PFSK-1 (cell line): Measurements from ENCODE around the gene ATP1B4.

Source experiments
- FOXP2 ChIP-seq: optimal IDR thresholded peaks from 2 replicates; pipeline ENCODE3; 2011; ENCODE audit warnings: borderline replicate concordance, control low read depth, inconsistent platforms; ENCODE audit not compliant: insufficient read depth; ENCODE audit errors: extremely low read length, extremely low read depth
- POLR2AphosphoS5 ChIP-seq: IDR thresholded peaks from 2 replicates; pipeline ENCODE4 v1.6.1; 2012; ENCODE audit warnings: low read depth, mild to moderate bottlenecking, control low read depth, low read length, moderate library complexity
- SIN3A ChIP-seq: IDR thresholded peaks from 2 replicates; pipeline ENCODE4 v1.6.1; 2012; ENCODE audit warnings: mild to moderate bottlenecking, low read length, moderate library complexity, borderline replicate concordance; ENCODE audit not compliant: insufficient read depth
- TAF1 ChIP-seq: IDR thresholded peaks from 2 replicates; pipeline ENCODE4 v1.6.1; 2012; ENCODE audit warnings: low read length, control low read depth, borderline replicate concordance; ENCODE audit not compliant: insufficient read depth
- TF ChIP-seq, protein P1 (sequence below), 2 experiments: IDR thresholded peaks; 2 replicates each; pipeline versions ENCODE4 v1.6.1 to v1.8.0; 2011 to 2012; ENCODE audit warnings: low read depth in 2 of 2, low read length in 2 of 2, control low read depth in 1 of 2, inconsistent platforms in 1 of 2, mild to moderate bottlenecking in 1 of 2, moderate library complexity in 1 of 2; ENCODE audit not compliant: insufficient read depth in 1 of 2

The ATP1B4 gene

DNA sequence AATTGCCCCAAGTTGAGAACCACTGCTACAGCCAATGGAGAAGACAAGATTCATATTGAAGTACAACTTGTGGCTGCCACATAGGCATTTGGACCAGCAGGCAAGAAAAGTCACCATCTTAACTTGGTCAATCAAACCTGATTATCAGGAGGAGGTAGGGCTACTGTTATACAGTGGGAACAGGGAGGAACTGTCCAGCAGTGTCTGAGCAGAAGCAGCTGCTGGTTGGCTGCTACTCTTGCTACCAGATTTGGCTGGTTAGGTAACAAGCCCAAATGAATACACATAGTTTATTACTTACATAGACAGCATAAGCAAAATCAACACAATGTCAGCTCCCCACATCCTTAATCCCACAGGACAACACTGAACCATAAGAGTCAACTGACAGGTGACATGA is 39.4 kb downstream of the ATP1B4 start:
- TF ChIP-seq POLR2AphosphoS5 = no peak
- TF ChIP-seq, protein P1, sequence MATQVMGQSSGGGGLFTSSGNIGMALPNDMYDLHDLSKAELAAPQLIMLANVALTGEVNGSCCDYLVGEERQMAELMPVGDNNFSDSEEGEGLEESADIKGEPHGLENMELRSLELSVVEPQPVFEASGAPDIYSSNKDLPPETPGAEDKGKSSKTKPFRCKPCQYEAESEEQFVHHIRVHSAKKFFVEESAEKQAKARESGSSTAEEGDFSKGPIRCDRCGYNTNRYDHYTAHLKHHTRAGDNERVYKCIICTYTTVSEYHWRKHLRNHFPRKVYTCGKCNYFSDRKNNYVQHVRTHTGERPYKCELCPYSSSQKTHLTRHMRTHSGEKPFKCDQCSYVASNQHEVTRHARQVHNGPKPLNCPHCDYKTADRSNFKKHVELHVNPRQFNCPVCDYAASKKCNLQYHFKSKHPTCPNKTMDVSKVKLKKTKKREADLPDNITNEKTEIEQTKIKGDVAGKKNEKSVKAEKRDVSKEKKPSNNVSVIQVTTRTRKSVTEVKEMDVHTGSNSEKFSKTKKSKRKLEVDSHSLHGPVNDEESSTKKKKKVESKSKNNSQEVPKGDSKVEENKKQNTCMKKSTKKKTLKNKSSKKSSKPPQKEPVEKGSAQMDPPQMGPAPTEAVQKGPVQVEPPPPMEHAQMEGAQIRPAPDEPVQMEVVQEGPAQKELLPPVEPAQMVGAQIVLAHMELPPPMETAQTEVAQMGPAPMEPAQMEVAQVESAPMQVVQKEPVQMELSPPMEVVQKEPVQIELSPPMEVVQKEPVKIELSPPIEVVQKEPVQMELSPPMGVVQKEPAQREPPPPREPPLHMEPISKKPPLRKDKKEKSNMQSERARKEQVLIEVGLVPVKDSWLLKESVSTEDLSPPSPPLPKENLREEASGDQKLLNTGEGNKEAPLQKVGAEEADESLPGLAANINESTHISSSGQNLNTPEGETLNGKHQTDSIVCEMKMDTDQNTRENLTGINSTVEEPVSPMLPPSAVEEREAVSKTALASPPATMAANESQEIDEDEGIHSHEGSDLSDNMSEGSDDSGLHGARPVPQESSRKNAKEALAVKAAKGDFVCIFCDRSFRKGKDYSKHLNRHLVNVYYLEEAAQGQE (IDR thresholded peaks at IDR 0.05; ENCODE audit: insufficient read depth in 1 of 2, low read depth in 2 of 2, low read length in 2 of 2) = peak; percentile 49 to 87; a peak in 3 of 4 replicates

DNA sequence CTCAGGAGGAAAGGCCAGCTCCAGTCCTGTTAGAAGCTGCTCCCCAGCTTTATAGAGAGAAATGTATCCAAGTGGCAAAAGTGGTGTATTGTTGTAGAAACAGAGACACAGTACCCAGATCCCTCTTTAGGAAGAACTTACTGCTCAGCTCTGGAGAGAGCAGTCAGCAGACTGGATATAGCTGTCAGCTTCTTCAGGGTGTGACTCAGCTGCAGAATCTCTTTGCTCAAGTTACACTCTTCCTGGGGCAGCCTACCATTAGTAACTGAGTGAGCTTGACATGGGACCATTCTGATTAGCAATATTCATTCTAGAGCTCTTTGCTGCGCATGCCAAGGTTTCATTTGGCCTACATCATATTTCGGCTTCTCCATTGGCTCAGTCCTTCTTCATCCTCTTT is 40.5 kb downstream of the ATP1B4 start:
- no peak for TF ChIP-seq TAF1
- TF ChIP-seq SIN3A = no peak
- TF ChIP-seq FOXP2 = no peak
- TF ChIP-seq, protein P1 (IDR thresholded peaks at IDR 0.05; ENCODE audit: insufficient read depth in 1 of 2, low read depth in 2 of 2, low read length in 2 of 2) = no peak
- no peak for TF ChIP-seq POLR2AphosphoS5

DNA sequence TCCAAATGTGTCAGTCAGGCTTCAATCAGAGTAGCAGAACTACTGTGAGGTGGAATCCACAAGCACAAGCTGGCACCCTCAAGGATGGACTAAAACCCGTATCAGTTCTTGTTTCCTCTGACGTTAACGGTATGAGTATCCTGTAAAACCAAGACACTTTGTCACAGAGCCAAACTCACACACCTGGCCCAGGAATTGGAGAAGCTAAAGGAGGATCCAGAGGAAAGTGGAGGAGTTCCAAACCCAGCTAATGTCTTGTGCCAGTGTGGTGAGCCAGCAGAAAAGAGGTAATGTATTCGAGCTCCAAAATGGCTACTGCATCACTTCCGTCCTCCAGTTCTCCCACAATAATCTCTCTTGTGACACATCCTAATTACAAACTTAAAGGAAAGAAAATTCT is 44.7 kb downstream of the ATP1B4 start:
- TF ChIP-seq FOXP2 (no peak), TAF1 (no peak), POLR2AphosphoS5 (no peak), SIN3A (no peak)
- TF ChIP-seq, protein P1 (IDR thresholded peaks at IDR 0.05; ENCODE audit: insufficient read depth in 1 of 2, low read depth in 2 of 2, low read length in 2 of 2) = no peak

DNA sequence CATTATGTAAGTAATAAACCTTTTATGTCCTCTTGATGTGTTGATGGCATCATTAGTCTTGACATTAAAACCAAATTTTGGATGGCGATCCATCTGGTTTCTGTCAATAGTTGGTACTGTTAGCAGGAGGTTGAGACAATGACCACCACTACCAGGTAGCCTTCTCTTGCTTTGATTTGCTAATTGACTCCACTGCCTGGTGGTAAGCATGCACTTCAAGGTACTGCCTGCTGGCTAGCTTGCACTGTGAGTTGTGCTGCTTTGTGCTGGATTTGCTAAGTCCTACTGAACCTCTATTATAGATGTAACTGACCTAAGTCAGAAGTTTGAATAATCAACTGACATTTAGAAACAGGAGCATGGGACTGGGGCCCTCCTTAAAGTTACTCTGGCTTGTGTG is 46.3 kb downstream of the ATP1B4 start:
- TF ChIP-seq FOXP2 (no peak), SIN3A (no peak), POLR2AphosphoS5 (no peak), TAF1 (no peak)
- TF ChIP-seq, protein P1 (IDR thresholded peaks at IDR 0.05; ENCODE audit: insufficient read depth in 1 of 2, low read depth in 2 of 2, low read length in 2 of 2) = no peak

DNA sequence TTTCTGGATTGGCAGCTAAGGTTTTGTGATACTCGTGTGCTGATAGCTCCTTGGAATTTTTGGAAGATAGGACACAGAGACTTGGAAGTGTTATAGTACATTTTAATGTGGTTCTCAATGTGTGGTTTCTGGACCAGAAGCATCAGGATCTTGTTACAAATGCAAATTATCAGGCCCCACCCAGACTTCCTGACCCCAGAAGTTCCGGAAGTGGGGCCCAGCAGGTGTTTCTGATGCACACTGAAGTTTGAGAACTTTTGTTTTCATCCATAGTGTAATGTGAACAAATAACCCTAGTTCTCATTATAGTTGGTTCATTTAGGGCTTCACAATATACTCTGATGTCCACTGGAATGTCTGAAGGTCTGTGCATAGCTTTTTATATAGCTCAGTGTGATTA is 57.6 kb downstream of the ATP1B4 start:
- no peak for TF ChIP-seq FOXP2

DNA sequence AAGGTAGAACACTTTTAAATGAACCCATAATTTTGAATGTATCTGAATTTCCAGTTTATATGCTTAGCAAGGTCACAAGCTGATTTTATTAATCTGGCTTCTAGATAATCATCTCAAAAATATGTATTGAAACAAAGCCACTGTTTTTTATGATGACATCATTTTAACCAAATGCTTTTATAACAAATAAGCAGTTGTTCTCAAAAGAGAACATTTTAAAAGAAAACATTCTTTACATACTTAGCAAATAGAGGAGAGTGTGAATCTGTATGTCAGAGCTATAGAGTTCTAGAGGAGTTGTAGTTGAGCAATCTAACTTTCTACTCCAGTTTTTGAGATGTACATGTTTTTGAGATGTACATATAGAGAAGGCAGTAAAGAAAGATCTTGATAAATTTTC is 64.7 kb downstream of the ATP1B4 start:
- TF ChIP-seq, protein P1 (IDR thresholded peaks at IDR 0.05; ENCODE audit: insufficient read depth in 1 of 2, low read depth in 2 of 2, low read length in 2 of 2) = no peak
- no peak for TF ChIP-seq TAF1
- no peak for TF ChIP-seq SIN3A
